ENCODE results near the gene MIGA2.

GRCh38 chr9:129081388-129081904 lies 45.0 kb downstream of the MIGA2 start:
- TF ChIP-seq CTCF (tag by site-specific recombination; IDR thresholded peaks at IDR 0.05) (no peak), PATZ1 (tag by site-specific recombination; IDR thresholded peaks at IDR 0.05) (no peak), ZFP37 (tag by site-specific recombination; IDR thresholded peaks at IDR 0.05) (no peak), WT1 (tag by site-specific recombination; IDR thresholded peaks at IDR 0.05) (no peak), ZNF510 (tag by site-specific recombination; IDR thresholded peaks at IDR 0.05; ENCODE audit: insufficient replicate concordance) (no peak), ZFP3 (tag by site-specific recombination; IDR thresholded peaks at IDR 0.05; ENCODE audit: low read depth) (no peak), SP2 (tag by site-specific recombination; IDR thresholded peaks at IDR 0.05) (no peak), SETDB1 (IDR thresholded peaks at IDR 0.05; ENCODE audit: insufficient read length, low read length) (no peak), ZNF155 (tag by site-specific recombination; IDR thresholded peaks at IDR 0.05) (no peak), ZNF561 (tag by site-specific recombination; IDR thresholded peaks at IDR 0.05; ENCODE audit: borderline replicate concordance) (no peak), ZNF549 (tag by site-specific recombination; IDR thresholded peaks at IDR 0.05) (no peak), REST (tag by site-specific recombination; IDR thresholded peaks at IDR 0.05) (no peak), ZNF174 (tag by site-specific recombination; IDR thresholded peaks at IDR 0.05) (no peak)
